ENCODE measurements around the gene CARD10. TPM values are rescaled to one million over a fixed set of nuclear protein-coding genes. Genes with fewer than 3 reads are reported as not detected.

CARD10 gene
- total and polyA plus RNA-seq, 2 of the 13 experiments (the other 11 are each of a cell fraction or from before 2014, with no cell fraction given): 35.2 to 55.8 TPM

DNA sequence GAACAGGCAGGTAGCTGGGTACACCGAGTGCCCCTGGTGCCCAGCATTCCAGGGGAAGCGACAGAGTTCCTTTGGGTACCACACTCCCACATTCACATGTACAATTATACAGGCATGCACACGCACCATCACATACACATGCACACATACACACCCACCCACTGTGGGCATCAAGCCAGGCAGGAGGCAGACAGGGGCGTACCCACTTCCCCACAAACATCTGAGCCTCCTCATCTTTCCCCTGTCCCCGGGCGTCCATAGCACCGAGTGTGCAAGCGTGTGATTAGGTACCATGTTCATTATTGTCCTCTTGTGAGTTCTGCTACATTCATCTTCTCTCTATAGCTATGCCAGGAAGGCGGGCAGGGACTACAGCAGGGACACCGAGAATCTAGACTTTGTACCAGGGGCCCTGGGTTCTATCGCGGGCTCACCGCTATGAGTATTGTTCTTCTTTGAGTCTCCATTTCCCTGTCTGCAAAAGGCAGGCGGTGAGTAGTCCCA, 2.1 kb upstream of the CARD10 start (continued):
- no peak for TF ChIP-seq PAWR (CRISPR knock-in tag; IDR thresholded peaks at IDR 0.05; ENCODE audit: borderline replicate concordance)
- no peak; the same call in 1 of the 2 replicates for TF ChIP-seq RXRB (CRISPR knock-in tag; IDR thresholded peaks at IDR 0.05; ENCODE audit: borderline replicate concordance)
- TF ChIP-seq RCOR2 (CRISPR knock-in tag; IDR thresholded peaks at IDR 0.05): no peak
- TF ChIP-seq TGIF2 (CRISPR knock-in tag; IDR thresholded peaks at IDR 0.05): no peak
- no peak for TF ChIP-seq SKIL (CRISPR knock-in tag; IDR thresholded peaks at IDR 0.05; ENCODE audit: borderline replicate concordance)
- no peak for TF ChIP-seq ZNF496 (CRISPR knock-in tag; IDR thresholded peaks at IDR 0.05; ENCODE audit: insufficient replicate concordance)
- TF ChIP-seq, protein P1, sequence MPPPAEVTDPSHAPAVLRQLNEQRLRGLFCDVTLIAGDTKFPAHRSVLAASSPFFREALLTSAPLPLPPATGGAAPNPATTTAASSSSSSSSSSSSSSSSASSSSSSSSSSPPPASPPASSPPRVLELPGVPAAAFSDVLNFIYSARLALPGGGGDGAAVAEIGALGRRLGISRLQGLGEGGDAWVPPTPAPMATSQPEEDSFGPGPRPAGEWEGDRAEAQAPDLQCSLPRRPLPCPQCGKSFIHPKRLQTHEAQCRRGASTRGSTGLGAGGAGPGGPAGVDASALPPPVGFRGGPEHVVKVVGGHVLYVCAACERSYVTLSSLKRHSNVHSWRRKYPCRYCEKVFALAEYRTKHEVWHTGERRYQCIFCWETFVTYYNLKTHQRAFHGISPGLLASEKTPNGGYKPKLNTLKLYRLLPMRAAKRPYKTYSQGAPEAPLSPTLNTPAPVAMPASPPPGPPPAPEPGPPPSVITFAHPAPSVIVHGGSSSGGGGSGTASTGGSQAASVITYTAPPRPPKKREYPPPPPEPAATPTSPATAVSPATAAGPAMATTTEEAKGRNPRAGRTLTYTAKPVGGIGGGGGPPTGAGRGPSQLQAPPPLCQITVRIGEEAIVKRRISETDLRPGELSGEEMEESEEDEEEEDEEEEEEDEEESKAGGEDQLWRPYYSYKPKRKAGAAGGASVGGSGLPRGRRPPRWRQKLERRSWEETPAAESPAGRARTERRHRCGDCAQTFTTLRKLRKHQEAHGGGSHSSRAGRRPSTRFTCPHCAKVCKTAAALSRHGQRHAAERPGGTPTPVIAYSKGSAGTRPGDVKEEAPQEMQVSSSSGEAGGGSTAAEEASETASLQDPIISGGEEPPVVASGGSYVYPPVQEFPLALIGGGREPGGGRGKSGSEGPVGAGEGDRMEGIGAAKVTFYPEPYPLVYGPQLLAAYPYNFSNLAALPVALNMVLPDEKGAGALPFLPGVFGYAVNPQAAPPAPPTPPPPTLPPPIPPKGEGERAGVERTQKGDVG (CRISPR knock-in tag; IDR thresholded peaks at IDR 0.05; ENCODE audit: borderline replicate concordance): no peak
- TF ChIP-seq ELF4 (CRISPR knock-in tag; IDR thresholded peaks at IDR 0.05; ENCODE audit: borderline replicate concordance): no peak
- no peak for TF ChIP-seq KLF11 (CRISPR knock-in tag; IDR thresholded peaks at IDR 0.05)
- no peak for TF ChIP-seq HBP1 (CRISPR knock-in tag; IDR thresholded peaks at IDR 0.05; ENCODE audit: low read depth)
- TF ChIP-seq HHEX (CRISPR knock-in tag; IDR thresholded peaks at IDR 0.05): no peak
- no peak for TF ChIP-seq NPAS2 (CRISPR knock-in tag; IDR thresholded peaks at IDR 0.05; ENCODE audit: borderline replicate concordance)
- TF ChIP-seq, protein P2, sequence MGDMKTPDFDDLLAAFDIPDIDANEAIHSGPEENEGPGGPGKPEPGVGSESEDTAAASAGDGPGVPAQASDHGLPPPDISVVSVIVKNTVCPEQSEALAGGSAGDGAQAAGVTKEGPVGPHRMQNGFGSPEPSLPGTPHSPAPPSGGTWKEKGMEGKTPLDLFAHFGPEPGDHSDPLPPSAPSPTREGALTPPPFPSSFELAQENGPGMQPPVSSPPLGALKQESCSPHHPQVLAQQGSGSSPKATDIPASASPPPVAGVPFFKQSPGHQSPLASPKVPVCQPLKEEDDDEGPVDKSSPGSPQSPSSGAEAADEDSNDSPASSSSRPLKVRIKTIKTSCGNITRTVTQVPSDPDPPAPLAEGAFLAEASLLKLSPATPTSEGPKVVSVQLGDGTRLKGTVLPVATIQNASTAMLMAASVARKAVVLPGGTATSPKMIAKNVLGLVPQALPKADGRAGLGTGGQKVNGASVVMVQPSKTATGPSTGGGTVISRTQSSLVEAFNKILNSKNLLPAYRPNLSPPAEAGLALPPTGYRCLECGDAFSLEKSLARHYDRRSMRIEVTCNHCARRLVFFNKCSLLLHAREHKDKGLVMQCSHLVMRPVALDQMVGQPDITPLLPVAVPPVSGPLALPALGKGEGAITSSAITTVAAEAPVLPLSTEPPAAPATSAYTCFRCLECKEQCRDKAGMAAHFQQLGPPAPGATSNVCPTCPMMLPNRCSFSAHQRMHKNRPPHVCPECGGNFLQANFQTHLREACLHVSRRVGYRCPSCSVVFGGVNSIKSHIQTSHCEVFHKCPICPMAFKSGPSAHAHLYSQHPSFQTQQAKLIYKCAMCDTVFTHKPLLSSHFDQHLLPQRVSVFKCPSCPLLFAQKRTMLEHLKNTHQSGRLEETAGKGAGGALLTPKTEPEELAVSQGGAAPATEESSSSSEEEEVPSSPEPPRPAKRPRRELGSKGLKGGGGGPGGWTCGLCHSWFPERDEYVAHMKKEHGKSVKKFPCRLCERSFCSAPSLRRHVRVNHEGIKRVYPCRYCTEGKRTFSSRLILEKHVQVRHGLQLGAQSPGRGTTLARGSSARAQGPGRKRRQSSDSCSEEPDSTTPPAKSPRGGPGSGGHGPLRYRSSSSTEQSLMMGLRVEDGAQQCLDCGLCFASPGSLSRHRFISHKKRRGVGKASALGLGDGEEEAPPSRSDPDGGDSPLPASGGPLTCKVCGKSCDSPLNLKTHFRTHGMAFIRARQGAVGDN (CRISPR knock-in tag; IDR thresholded peaks at IDR 0.05): peak; percentile 52
- no peak for TF ChIP-seq ZNF709 (CRISPR knock-in tag; IDR thresholded peaks at IDR 0.05)
- no peak for TF ChIP-seq BRF2 (CRISPR knock-in tag; IDR thresholded peaks at IDR 0.05)
- TF ChIP-seq NFATC3 (CRISPR knock-in tag; IDR thresholded peaks at IDR 0.05): no peak
- TF ChIP-seq HNF4A (CRISPR knock-in tag; IDR thresholded peaks at IDR 0.05): peak; percentile 71

Measured in HepG2 (cell line).